Measurements from ENCODE around the gene SCN1B. TPM values are rescaled to one million over a fixed set of nuclear protein-coding genes. Genes with fewer than 3 reads are reported as not detected.

SCN1B gene
- total RNA-seq, 1 donor from 2014 or later = 8.6 TPM

GRCh38 chr19:35085947-35086346 lies 55.7 kb downstream of the SCN1B start:
- TF ChIP-seq CTCF (IDR thresholded peaks at IDR 0.05) (no peak), POLR2A (IDR thresholded peaks at IDR 0.05) (no peak), POLR2AphosphoS5 (IDR thresholded peaks at IDR 0.05; ENCODE audit: insufficient read depth in 1 of 2, low read depth in 1 of 2) (no peak)
- H3K9me3 ChIP-seq = no peaks in the 10 kb centered on the region
- intact Hi-C loops (cut with DNase I) = no loop called here
- no peak overlapping the region for H3K4me3 ChIP-seq
- H3K4me1 ChIP-seq = peaks cover 11% of the 10 kb centered on the region
- no peaks in the 10 kb centered on the region for H3K36me3 ChIP-seq
- no peak overlapping the region for H3K27ac ChIP-seq
- no peak for DNase-seq (ENCODE audit: extremely low spot score in 2 of 2)
- no peaks in the 10 kb centered on the region for H3K27me3 ChIP-seq

GRCh38 chr19:35086455-35086854 lies 56.2 kb downstream of the SCN1B start:
- H3K27me3 ChIP-seq = no peaks in the 10 kb centered on the region
- intact Hi-C loops (cut with DNase I) = no loop called here
- TF ChIP-seq POLR2A (IDR thresholded peaks at IDR 0.05) = no peak
- TF ChIP-seq CTCF (IDR thresholded peaks at IDR 0.05) = no peak
- TF ChIP-seq POLR2AphosphoS5 (IDR thresholded peaks at IDR 0.05; ENCODE audit: insufficient read depth in 1 of 2, low read depth in 1 of 2) = no peak

GRCh38 chr19:35087393-35087792 lies 57.1 kb downstream of the SCN1B start:
- Histone ChIP-seq H3K9me3 (no peaks in the 10 kb centered on the region), H3K27me3 (no peaks in the 10 kb centered on the region), H3K4me1 (peaks cover 13% of the 10 kb centered on the region), H3K4me3 (no peak overlapping the region), H3K36me3 (no peaks in the 10 kb centered on the region), H3K27ac (no peak overlapping the region)
- no peak for TF ChIP-seq POLR2A (IDR thresholded peaks at IDR 0.05)
- TF ChIP-seq CTCF (IDR thresholded peaks at IDR 0.05) = no peak
- no peak for TF ChIP-seq POLR2AphosphoS5 (IDR thresholded peaks at IDR 0.05; ENCODE audit: insufficient read depth in 1 of 2, low read depth in 1 of 2)
- intact Hi-C loops (cut with DNase I) = no loop called here
- DNase-seq (ENCODE audit: extremely low spot score in 2 of 2) = no peak

More at GRCh38 chr19:35086455-35086854, 56.2 kb downstream of the SCN1B start:
- Histone ChIP-seq H3K36me3 (no peaks in the 10 kb centered on the region), H3K9me3 (no peaks in the 10 kb centered on the region), H3K4me3 (no peak overlapping the region), H3K27ac (no peak overlapping the region), H3K4me1 (peaks cover 13% of the 10 kb centered on the region)
- no peak for DNase-seq (ENCODE audit: extremely low spot score in 2 of 2)

GRCh38 chr19:35088131-35088913 lies 58.1 kb downstream of the SCN1B start:
- Histone ChIP-seq H3K36me3 (no peaks in the 10 kb centered on the region), H3K27ac (no peak overlapping the region), H3K9me3 (no peaks in the 10 kb centered on the region), H3K4me1 (peaks cover 13% of the 10 kb centered on the region), H3K27me3 (no peaks in the 10 kb centered on the region), H3K4me3 (no peak overlapping the region)
- DNase-seq (ENCODE audit: extremely low spot score in 2 of 2) = no peak
- intact Hi-C loops (cut with DNase I) = no loop called here
- no peak for TF ChIP-seq CTCF (IDR thresholded peaks at IDR 0.05)
- no peak for TF ChIP-seq POLR2AphosphoS5 (IDR thresholded peaks at IDR 0.05; ENCODE audit: insufficient read depth in 1 of 2, low read depth in 1 of 2)
- TF ChIP-seq POLR2A (IDR thresholded peaks at IDR 0.05) = no peak

- TF ChIP-seq POLR2A (IDR thresholded peaks at IDR 0.05) (no peak), POLR2AphosphoS5 (IDR thresholded peaks at IDR 0.05; ENCODE audit: insufficient read depth in 1 of 2, low read depth in 1 of 2) (no peak)
- H3K27me3 ChIP-seq = no peaks in the 10 kb centered on the region
- H3K36me3 ChIP-seq = no peaks in the 10 kb centered on the region
- no peak for DNase-seq (ENCODE audit: extremely low spot score in 2 of 2)
- no peak overlapping the region for H3K27ac ChIP-seq
- H3K9me3 ChIP-seq = no peaks in the 10 kb centered on the region
- peaks cover 13% of the 10 kb centered on the region for H3K4me1 ChIP-seq
- intact Hi-C loops (cut with DNase I) = no loop called here
- no peak overlapping the region for H3K4me3 ChIP-seq
Observed at GRCh38 chr19:35089554-35089953, 59.3 kb downstream of the SCN1B start.

Other genes with a start within 250 kb of the SCN1B start
- gene ZNF30, start 103.6 kb upstream of the SCN1B start, total RNA-seq = 2.5 TPM
- 4.2 TPM for gene ZNF792, start 66.2 kb upstream of the SCN1B start, total RNA-seq
- 61.9 TPM for gene GRAMD1A, start 30.1 kb upstream of the SCN1B start, total RNA-seq
- gene HPN, start 11.3 kb downstream of the SCN1B start, total RNA-seq = not detected
- 788 TPM for gene FXYD3, start 85.4 kb downstream of the SCN1B start, total RNA-seq
- 32.9 TPM for gene LGI4, start 104.6 kb downstream of the SCN1B start, total RNA-seq
- 135 TPM for gene FXYD1, start 108.4 kb downstream of the SCN1B start, total RNA-seq
- 3.4 TPM for gene FXYD7, start 112.8 kb downstream of the SCN1B start, total RNA-seq
- 144 TPM for gene FXYD5, start 124.3 kb downstream of the SCN1B start, total RNA-seq
- gene FAM187B, start 198.3 kb downstream of the SCN1B start, total RNA-seq = not detected
- gene LSR, start 218.5 kb downstream of the SCN1B start, total RNA-seq = 32.9 TPM
- 95.5 TPM for gene USF2, start 238.5 kb downstream of the SCN1B start, total RNA-seq